ENCODE data around the gene RPL29. TPM values are rescaled to one million over a fixed set of nuclear protein-coding genes. Genes with fewer than 3 reads are reported as not detected.

The RPL29 gene
- total and polyA plus RNA-seq, 7 donors, result 1,247 to 2,993 (median 2,094) TPM

- intact Hi-C loops (cut with DNase I), result no loop called here
- TF ChIP-seq POLR2A (IDR thresholded peaks at IDR 0.05) (peak; percentile 39 to 46), POLR2AphosphoS5 (IDR thresholded peaks at IDR 0.05) (peak in 2 of 4 donors; percentile 76 to 77), EP300 (IDR thresholded peaks at IDR 0.05) (no peak)
- peaks cover 0 to 7% (median 0%) of the 10 kb centered on the region in 4 donors for H3K36me3 ChIP-seq
- peak within 1 kb of the TSS; percentile 46 to 72 (median 59) for H3K4me3 ChIP-seq
- DNase-seq, result peak; percentile 93
- 0 to 1% methylated on average over 68 of the region's 68 CpGs for WGBS, 2 donors
- H3K27me3 ChIP-seq, result no peaks in the 10 kb centered on the region
- peak within 1 kb of the TSS; percentile 93 to 96 (median 94) for H3K27ac ChIP-seq
- peaks cover 0 to 26% (median 21%) of the 10 kb centered on the region in 4 donors for H3K4me1 ChIP-seq
- H3K9me3 ChIP-seq, result no peaks in the 10 kb centered on the region
Observed at GRCh38 chr3:51982838-51983577, 12.7 kb downstream of the RPL29 start, which contains the start of gene ACY1. ACY1 (plus strand) TSS chr3:51983535; CDS start chr3:51984065, 530 bp downstream.

GRCh38 chr3:51982352-51982837 lies 13.3 kb downstream of the RPL29 start:
- DNase-seq, result no peak
- H3K4me1 ChIP-seq, result peaks cover 0 to 26% (median 21%) of the 10 kb centered on the region in 4 donors
- peaks cover 0 to 7% (median 0%) of the 10 kb centered on the region in 4 donors for H3K36me3 ChIP-seq
- H3K9me3 ChIP-seq, result no peaks in the 10 kb centered on the region
- no peaks in the 10 kb centered on the region for H3K27me3 ChIP-seq
- TF ChIP-seq CTCF (IDR thresholded peaks at IDR 0.05), result peak in 3 of 4 experiments; percentile 36 to 62 (median 42)
- TF ChIP-seq POLR2AphosphoS5 (IDR thresholded peaks at IDR 0.05), result no peak
- intact Hi-C loops (cut with DNase I), result no loop called here
- H3K27ac ChIP-seq, result peak overlapping the region; percentile 93 to 96 (median 94)
- H3K4me3 ChIP-seq, result peak overlapping the region; percentile 46 to 72 (median 59)
- WGBS, 2 donors, result 3 to 9% methylated on average over 4 of the region's 4 CpGs

GRCh38 chr3:51980253-51980652 lies 15.4 kb downstream of the RPL29 start:
- Histone ChIP-seq H3K9me3 (no peaks in the 10 kb centered on the region), H3K27ac (no peak overlapping the region)
- WGBS, 2 donors, result 97% methylated on average over 10 of the region's 10 CpGs

GRCh38 chr3:51978143-51978502 lies 17.6 kb downstream of the RPL29 start:
- H3K27ac ChIP-seq, result no peak overlapping the region
- H3K4me3 ChIP-seq, result no peak overlapping the region
- peaks cover 0 to 40% (median 32%) of the 10 kb centered on the region in 4 donors for H3K4me1 ChIP-seq
- peaks cover 0 to 7% (median 0%) of the 10 kb centered on the region in 4 donors for H3K36me3 ChIP-seq
- no peak for DNase-seq
- no peaks in the 10 kb centered on the region for H3K9me3 ChIP-seq
- H3K27me3 ChIP-seq, result no peaks in the 10 kb centered on the region
- 84 to 90% methylated on average over 4 of the region's 4 CpGs for WGBS, 2 donors
- TF ChIP-seq POLR2AphosphoS5 (IDR thresholded peaks at IDR 0.05), result no peak
- TF ChIP-seq CTCF (IDR thresholded peaks at IDR 0.05), result no peak
- TF ChIP-seq POLR2A (IDR thresholded peaks at IDR 0.05), result no peak
- TF ChIP-seq EP300 (IDR thresholded peaks at IDR 0.05), result no peak
- intact Hi-C loops (cut with DNase I), result no loop called here

More at GRCh38 chr3:51980253-51980652, 15.4 kb downstream of the RPL29 start:
- Histone ChIP-seq H3K4me3 (no peak overlapping the region), H3K27me3 (no peaks in the 10 kb centered on the region), H3K36me3 (peaks cover 0 to 7% (median 0%) of the 10 kb centered on the region in 4 donors), H3K4me1 (peaks cover 0 to 38% (median 30%) of the 10 kb centered on the region in 4 donors)
- intact Hi-C loops (cut with DNase I), result no loop called here
- no peak for TF ChIP-seq POLR2A (IDR thresholded peaks at IDR 0.05)
- no peak for TF ChIP-seq POLR2AphosphoS5 (IDR thresholded peaks at IDR 0.05)
- no peak for TF ChIP-seq CTCF (IDR thresholded peaks at IDR 0.05)
- TF ChIP-seq EP300 (IDR thresholded peaks at IDR 0.05), result no peak
- DNase-seq, result no peak

- no peak overlapping the region for H3K4me3 ChIP-seq
- no peak for DNase-seq
- H3K27me3 ChIP-seq, result no peaks in the 10 kb centered on the region
- H3K4me1 ChIP-seq, result peaks cover 0 to 39% (median 34%) of the 10 kb centered on the region in 4 donors
- WGBS, 2 donors, result 91 to 94% methylated on average over 9 of the region's 9 CpGs
- TF ChIP-seq POLR2AphosphoS5 (IDR thresholded peaks at IDR 0.05) (no peak), CTCF (IDR thresholded peaks at IDR 0.05) (no peak), EP300 (IDR thresholded peaks at IDR 0.05) (no peak), POLR2A (IDR thresholded peaks at IDR 0.05) (no peak)
- no peaks in the 10 kb centered on the region for H3K9me3 ChIP-seq
- intact Hi-C loops (cut with DNase I), result no loop called here
- peaks cover 0 to 7% (median 0%) of the 10 kb centered on the region in 4 donors for H3K36me3 ChIP-seq
- no peak overlapping the region for H3K27ac ChIP-seq
Observed at GRCh38 chr3:51977446-51978142, 18.1 kb downstream of the RPL29 start.

Measured in sigmoid colon (tissue), 7 donors.